ENCODE results near the gene ATP2A1. TPM values are rescaled to one million over a fixed set of nuclear protein-coding genes. Genes with fewer than 3 reads are reported as not detected.
"Not testable (repeated sequence)": the region's sequence is repeated elsewhere in the genome, so short reads cannot be mapped to it uniquely, and the experiment has no call there.

The ATP2A1 gene
- polyA plus RNA-seq, 1 donor, result 7.0 TPM

DNA sequence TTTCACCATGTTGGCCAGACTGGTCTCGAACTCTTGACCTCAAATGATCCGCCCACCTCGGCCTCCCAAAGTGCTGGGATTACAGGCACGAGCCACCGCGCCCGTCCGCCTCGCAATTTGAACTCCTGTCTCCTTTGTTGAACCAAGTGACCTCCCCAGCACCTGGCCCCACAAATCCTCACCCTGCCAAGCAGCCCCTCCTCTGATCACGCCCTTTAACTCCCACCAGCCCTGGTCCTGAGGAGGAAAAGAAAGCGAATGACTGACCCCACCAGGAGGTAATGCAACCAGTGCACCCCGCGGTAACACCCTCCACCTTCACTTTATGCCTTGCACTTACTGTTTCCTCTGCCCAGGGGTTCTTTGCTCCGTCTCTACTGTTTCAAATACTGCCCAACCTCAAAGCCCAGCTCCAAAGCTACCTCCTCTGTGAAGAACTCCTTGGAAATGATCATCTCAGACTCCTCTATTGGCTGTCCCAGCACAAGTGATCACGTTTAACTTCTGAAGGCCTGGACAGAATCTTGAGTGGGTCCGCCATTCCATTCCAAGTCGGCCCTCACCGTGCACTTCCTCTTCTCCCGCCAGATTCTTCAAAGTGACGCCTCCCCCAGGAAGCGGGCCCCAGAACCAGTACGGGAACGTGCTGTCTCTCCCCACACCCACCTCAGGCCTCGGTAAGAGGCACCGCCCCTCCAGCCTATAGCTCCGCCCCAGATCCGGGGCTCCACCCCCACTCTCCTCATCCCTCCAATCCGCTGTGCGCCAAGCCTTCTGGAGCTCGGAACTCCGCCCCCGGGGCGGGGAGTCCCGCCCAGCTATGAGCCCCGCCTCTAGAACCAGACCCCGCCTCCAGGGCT, 57.9 kb downstream of the ATP2A1 start:
- DNase-seq, result no peak

DNA sequence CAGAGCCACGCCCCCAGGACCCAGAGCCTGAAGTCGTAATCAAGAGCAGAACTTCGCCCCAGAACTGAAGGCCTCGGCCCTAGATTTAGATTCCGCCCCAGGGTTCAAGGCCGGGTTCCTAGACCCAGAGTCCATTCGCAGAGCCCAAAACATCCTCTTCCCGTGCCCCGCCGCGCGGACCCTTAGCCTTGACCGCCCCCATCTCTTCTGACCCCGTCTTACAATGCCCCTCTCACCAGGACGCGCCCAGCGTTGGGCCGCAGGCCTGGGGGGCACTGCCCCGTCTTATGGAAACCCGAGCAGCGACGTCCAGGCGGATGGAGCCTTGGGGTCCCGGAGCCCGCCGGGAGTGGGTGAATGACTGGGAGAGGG, 58.5 kb downstream of the ATP2A1 start:
- no peak for DNase-seq

DNA sequence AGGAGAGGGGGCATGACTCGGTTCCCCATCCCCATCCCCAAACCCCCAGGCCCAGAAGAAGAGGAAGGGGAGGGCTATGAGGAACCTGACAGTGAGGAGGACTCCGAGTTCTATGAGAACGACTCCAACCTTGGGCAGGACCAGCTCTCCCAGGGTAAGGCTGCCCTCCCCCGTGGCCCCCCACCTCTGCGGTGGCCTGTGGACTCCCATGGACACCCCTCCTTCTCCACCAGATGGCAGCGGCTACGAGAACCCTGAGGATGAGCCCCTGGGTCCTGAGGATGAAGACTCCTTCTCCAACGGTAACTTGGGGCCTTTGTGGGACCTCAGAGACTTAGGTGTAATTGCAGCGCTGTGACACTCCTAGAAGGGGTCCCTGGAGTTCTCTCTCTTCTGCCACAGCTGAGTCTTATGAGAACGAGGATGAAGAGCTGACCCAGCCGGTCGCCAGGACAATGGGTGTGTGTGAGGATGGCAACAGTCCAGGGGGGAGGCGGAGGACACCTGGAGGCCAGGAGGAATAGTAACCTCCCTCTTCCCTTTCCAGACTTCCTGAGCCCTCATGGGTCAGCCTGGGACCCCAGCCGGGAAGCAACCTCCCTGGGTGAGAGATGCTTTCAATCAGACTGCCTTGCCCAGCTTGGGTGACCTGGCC, 59.1 kb downstream of the ATP2A1 start:
- no peak for DNase-seq

DNA sequence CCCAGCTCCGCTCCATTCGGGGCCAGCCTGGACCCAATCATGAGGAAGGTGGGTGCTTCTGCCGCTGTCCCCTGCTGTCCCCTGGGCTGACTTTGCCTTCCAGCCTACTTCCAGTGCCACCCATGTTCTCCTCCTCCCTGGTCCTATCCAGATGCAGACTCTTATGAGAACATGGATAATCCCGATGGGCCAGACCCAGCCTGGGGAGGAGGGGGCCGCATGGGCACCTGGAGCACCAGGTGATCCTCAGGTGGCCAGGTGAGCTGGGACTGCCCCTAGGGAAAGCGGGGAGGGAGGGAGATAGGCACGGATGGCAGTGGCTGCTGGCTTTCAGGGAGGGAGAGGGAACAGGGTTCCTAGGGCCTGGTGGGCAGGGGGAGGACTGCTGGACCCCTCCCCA, 60.4 kb downstream of the ATP2A1 start:
- no peak for DNase-seq

DNA sequence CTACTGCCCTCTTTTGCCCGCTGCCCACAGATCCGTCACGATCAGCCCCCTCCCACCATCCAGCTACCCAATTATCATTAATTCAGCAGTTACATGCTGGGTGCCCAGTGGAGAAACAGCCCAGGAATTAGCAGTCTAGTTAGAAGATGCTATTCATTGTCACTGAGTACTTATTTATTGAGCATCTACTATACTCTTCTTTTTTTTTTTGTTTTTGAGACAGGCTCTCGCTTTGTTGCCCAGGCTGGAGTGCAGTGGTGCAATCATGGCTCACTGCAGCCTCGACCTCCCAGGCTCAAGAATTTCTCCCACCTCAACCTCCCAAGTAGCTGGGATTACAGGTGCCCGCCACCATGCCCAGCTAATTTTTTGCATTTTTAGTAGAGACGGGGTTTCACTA, 61.5 kb downstream of the ATP2A1 start:
- not testable (repeated sequence) for DNase-seq

DNA sequence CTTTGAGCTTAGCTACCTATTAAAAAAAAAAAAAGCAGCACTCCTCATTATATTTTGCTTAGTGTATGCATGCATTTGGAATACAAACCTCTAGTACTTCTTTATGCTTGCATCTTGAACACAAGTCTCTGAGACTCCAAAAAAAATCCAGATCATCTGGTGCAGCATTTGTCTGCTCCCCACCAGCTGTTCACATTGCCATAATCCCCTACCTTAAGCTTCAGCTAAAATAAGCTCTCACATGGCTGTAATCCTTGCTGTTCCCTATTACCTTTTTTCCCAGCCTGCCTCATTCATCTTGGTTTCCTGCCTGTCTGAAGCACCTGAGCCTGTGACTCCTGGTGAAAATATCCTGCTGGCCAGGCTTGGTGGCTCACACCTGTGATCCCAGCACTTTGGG, 65.0 kb downstream of the ATP2A1 start:
- DNase-seq, result no peak

DNA sequence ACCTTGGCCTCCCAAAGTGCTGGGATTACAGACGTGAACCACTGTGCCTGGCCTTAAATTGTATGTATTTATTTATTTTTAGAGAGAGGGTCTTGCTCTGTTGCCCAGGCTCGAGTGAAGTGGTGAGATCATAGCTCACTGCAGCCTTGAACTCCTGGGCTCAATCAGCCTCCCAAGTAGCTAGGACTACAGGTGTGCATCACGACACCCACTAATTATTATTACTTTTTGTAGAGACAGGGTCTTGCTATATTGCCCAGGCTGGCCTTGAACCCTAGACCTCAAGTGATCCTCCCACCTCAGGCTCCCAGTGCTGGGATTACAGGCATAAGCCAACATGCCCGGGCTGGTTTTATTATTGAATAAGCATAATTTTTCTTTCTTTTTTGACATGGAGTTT, 68.4 kb downstream of the ATP2A1 start:
- no peak for DNase-seq

DNA sequence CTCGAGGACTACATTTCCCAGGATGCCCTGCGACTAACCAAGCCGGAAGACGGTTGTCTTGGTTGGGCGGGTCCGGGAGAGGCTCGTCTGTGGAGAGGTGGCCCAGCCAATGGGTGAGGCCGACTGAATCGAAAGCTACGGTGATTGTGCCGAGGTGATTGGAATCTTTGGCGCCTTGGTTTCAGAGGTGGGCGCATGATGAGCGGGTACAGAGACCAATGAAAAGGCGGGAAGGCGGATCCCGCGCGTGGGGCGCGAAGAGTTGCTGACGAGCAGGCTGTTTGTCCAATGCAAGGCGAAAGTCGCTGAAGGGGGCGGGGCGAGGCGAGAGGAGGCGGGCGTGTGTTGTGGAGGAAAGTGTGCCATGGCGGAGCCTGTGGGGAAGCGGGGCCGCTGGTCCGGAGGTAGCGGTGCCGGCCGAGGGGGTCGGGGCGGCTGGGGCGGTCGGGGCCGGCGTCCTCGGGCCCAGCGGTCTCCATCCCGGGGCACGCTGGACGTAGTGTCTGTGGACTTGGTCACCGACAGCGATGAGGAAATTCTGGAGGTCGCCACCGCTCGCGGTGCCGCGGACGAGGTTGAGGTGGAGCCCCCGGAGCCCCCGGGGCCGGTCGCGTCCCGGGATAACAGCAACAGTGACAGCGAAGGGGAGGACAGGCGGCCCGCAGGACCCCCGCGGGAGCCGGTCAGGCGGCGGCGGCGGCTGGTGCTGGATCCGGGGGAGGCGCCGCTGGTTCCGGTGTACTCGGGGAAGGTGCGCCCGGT, 72.5 kb downstream of the ATP2A1 start, which contains the start of gene NFATC2IP:
NFATC2IP (plus strand) TSS at position 290 of the 762 bp plus-strand sequence; CDS start at position 365, 75 bp downstream.
- peak; percentile 99 for DNase-seq

DNA sequence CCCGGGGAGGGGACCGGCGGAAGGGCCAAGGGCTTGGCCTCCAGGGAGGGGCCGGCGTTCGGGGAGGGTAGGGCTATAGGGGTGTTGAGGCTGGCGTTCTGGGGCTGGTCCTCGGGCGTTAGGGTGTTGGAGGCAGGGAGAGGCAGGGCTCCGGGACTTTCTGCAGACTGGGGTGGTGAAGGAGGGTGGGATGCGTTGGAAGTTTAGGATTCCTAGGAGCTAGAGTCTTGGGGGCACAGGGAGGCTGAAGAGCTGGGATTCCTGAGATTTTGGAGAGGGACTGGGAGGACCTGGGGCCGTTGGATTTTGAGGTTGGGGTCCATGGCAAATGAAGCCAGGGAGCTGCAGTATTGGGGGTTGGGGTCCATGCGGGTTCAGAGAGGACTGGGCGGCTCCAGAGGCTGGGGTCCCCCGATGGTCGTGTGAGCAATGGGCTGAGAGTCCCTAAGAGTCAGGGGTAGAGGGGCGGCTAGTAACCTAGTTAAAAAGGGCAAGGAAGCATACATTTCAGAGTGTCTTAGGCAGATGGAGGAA, 73.2 kb downstream of the ATP2A1 start:
- no peak for DNase-seq

Other genes with a start within 250 kb of the ATP2A1 start
- gene NPIPB8, start 240.4 kb upstream of the ATP2A1 start, polyA plus RNA-seq (ENCODE audit: insufficient read length), result 2.0 TPM
- 678 TPM for gene EIF3C, start 167.0 kb upstream of the ATP2A1 start, polyA plus RNA-seq (ENCODE audit: insufficient read length)
- 4.5 TPM for gene NPIPB9, start 126.7 kb upstream of the ATP2A1 start, polyA plus RNA-seq (ENCODE audit: insufficient read length)
- 108 TPM for gene ATXN2L, start 55.5 kb upstream of the ATP2A1 start, polyA plus RNA-seq (ENCODE audit: insufficient read length)
- gene TUFM, start 32.1 kb upstream of the ATP2A1 start, polyA plus RNA-seq (ENCODE audit: insufficient read length), result 195 TPM
- 65.1 TPM for gene SH2B1, start 14.6 kb upstream of the ATP2A1 start, polyA plus RNA-seq (ENCODE audit: insufficient read length)
- gene RABEP2, start 46.8 kb downstream of the ATP2A1 start, polyA plus RNA-seq (ENCODE audit: insufficient read length), result 23.3 TPM
- 4.0 TPM for gene CD19, start 53.5 kb downstream of the ATP2A1 start, polyA plus RNA-seq (ENCODE audit: insufficient read length)
- gene NFATC2IP, start 72.4 kb downstream of the ATP2A1 start, polyA plus RNA-seq (ENCODE audit: insufficient read length), result 91.1 TPM
- gene SPNS1, start 96.3 kb downstream of the ATP2A1 start, polyA plus RNA-seq (ENCODE audit: insufficient read length), result 40.1 TPM
- gene LAT, start 106.6 kb downstream of the ATP2A1 start, polyA plus RNA-seq (ENCODE audit: insufficient read length), result 8.1 TPM

All from left kidney (tissue), 2 donors.